ENCODE results near the gene CHST5. TPM values are rescaled to one million over a fixed set of nuclear protein-coding genes. Genes with fewer than 3 reads are reported as not detected.

The CHST5 gene
- total and polyA plus RNA-seq, 9 of the 15 experiments (the other 6 are each of a cell fraction or from before 2014, with no cell fraction given): 0.06 to 0.21 (median 0.14) TPM; not detected in 5

DNA sequence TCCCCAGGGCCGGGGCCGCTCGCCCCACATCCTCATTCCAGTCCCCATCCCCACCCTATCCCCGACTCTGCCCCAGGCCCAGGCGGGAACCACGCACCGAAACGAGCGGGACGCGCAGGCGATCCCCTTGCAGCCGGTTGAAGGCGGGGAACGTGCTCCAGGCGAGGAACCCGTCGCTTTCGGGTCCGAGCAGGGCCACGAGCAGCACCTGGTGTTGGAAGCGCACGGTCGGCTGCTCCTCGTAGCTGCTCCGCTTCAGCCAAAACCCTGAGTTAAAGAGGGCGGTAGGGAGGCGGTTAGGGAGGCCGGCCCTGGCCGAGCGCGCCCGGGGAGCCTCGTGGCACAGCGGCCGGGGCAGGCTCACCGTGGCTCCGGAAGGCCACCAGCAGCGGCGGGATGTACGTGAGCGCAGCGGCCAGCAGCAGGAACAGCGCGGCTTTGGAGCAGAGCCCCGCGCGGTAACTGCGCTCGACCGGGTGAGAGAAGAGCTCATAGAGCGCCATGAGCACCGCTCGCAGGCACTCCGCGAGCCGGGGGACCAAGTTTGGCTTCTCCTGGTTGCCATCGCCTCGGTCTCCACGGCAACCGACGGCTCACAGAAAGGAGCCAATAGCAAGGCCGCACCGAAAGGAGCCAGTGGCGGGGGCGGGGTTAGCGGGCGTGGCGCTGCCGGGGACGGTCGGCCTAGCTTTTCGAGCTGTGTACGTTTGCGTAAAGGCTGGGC, 20.0 kb upstream of the CHST5 start, which contains the start of gene TMEM231 (continued):
- TF ChIP-seq SRF (CRISPR knock-in tag; IDR thresholded peaks at IDR 0.05) (peak in 1 of 2 experiments; percentile 63; a peak in 1 of 4 replicates), SP1 (CRISPR knock-in tag; IDR thresholded peaks at IDR 0.05) (peak; percentile 78), DMBX1 (CRISPR knock-in tag; IDR thresholded peaks at IDR 0.05; ENCODE audit: borderline replicate concordance) (no peak), CREM (IDR thresholded peaks at IDR 0.05; ENCODE audit: low read depth) (peak; percentile 58; the same call in 1 of the 2 replicates), CSDE1 (IDR thresholded peaks at IDR 0.05) (peak in 1 of 2 experiments; percentile 89; a peak in 2 of 4 replicates), NFIX (CRISPR knock-in tag; IDR thresholded peaks at IDR 0.05; ENCODE audit: low read depth) (no peak), CXXC5 (CRISPR knock-in tag; IDR thresholded peaks at IDR 0.05) (peak; percentile 44; the same call in 1 of the 2 replicates), ZFPM2 (CRISPR knock-in tag; IDR thresholded peaks at IDR 0.05) (no peak), PCBP1 (IDR thresholded peaks at IDR 0.05; ENCODE audit: low read depth, low read length, poor library complexity, severe bottlenecking) (peak; percentile 88), TFAM (CRISPR knock-in tag; conservative IDR thresholded peaks at IDR 0.05) (no peak), L3MBTL2 (IDR thresholded peaks at IDR 0.05) (peak; percentile 81), THAP12 (CRISPR knock-in tag; IDR thresholded peaks at IDR 0.05) (peak; percentile 60; the same call in 1 of the 2 replicates), PHB2 (IDR thresholded peaks at IDR 0.05; ENCODE audit: low read depth) (no peak), FOXM1 (IDR thresholded peaks at IDR 0.05; ENCODE audit: low read depth) (no peak), FOXM1 (CRISPR knock-in tag; IDR thresholded peaks at IDR 0.05; ENCODE audit: low read depth) (no peak), SRSF1 (IDR thresholded peaks at IDR 0.05; ENCODE audit: low read depth, low read length) (peak; percentile 84; the same call in 1 of the 2 replicates), ZC3H4 (CRISPR knock-in tag; IDR thresholded peaks at IDR 0.05; ENCODE audit: borderline replicate concordance) (no peak), KDM1A (IDR thresholded peaks at IDR 0.05) (no peak), MEF2A (IDR thresholded peaks at IDR 0.05; ENCODE audit: control insufficient read depth, low read depth, low read length) (no peak), ZNF696 (CRISPR knock-in tag; conservative IDR thresholded peaks at IDR 0.05) (no peak), RBM22 (IDR thresholded peaks at IDR 0.05; ENCODE audit: low read depth, low read length, poor library complexity, severe bottlenecking) (peak; percentile 95), ZNF76 (CRISPR knock-in tag; IDR thresholded peaks at IDR 0.05; ENCODE audit: borderline replicate concordance) (no peak), NEUROD1 (IDR thresholded peaks at IDR 0.05; ENCODE audit: borderline replicate concordance, low read depth, low read length, partially characterized antibody) (peak; percentile 83)
- TF ChIP-seq, protein P1, sequence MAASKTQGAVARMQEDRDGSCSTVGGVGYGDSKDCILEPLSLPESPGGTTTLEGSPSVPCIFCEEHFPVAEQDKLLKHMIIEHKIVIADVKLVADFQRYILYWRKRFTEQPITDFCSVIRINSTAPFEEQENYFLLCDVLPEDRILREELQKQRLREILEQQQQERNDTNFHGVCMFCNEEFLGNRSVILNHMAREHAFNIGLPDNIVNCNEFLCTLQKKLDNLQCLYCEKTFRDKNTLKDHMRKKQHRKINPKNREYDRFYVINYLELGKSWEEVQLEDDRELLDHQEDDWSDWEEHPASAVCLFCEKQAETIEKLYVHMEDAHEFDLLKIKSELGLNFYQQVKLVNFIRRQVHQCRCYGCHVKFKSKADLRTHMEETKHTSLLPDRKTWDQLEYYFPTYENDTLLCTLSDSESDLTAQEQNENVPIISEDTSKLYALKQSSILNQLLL (CRISPR knock-in tag; IDR thresholded peaks at IDR 0.05; ENCODE audit: borderline replicate concordance): no peak

Data from K562 (cell line).